Stimulated activated CD4-positive, alpha-beta T cell treated with anti-CD3 and anti-CD28 coated beads, Interleukin-12 subunit alpha, Interleukin-12 subunit beta, amount 100 ng/mL, for 24 hours (primary cell): ENCODE data around the gene CD40.
A peak's percentile ranks its signal among the peaks of the same experiment; 100 is the strongest.

Source experiments
- DNase-seq, 2 experiments: peaks; one replicate each; pipeline ENCODE4 v3.0.0-alpha.2; 2020; ENCODE audit warnings: low read depth in 2 of 2

The CD40 gene

GRCh38 chr20:46172961-46173536, 54.9 kb downstream of the CD40 start:
- DNase-seq = no peak

GRCh38 chr20:46173652-46174468, 55.7 kb downstream of the CD40 start:
- no peak for DNase-seq

- peak; percentile 35 to 76 for DNase-seq
These were observed 56.5 kb downstream of the CD40 start for GRCh38 chr20:46174469-46175126.

GRCh38 chr20:46175127-46175494, 57.0 kb downstream of the CD40 start:
- DNase-seq = no peak

DNA sequence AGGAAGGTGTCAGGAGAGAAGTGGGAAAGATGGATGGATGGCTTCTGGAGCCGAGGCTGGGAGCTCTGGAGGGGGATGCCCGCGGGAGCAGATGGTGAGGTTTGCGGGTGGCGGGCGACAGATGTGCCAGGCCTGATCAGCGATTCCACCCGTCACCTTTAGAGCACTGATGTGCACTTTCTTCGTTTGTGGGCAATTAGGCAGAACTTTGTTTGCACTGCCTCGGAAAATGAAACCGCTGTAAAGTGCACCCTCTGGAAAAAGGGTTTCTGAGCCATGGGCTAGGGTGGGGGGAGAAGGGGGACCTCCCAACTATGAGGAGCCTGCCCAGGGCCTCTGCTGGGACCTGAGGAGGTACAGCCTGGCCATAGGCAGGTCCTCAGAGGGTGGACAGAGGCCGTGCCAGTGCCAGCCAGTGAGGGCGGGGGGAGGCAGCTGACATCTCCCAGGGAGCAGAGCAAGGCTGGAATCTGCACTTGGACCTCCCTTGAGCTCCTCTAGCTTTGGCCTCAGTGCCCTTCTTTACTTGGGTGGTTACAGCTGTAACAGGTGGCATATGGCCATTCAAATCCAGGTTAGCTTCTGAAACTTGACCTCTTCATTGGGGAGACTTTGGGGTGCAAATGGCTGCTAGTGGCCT, 58.7 kb downstream of the CD40 start:
- no peak for DNase-seq

- no peak for DNase-seq
These were observed 59.7 kb downstream of the CD40 start for GRCh38 chr20:46177768-46178167.

GRCh38 chr20:46178891-46179290, 60.8 kb downstream of the CD40 start:
- DNase-seq = no peak
